SJCRH30 (cell line): ENCODE results near the gene IL20RB. TPM values are rescaled to one million over a fixed set of nuclear protein-coding genes. Genes with fewer than 3 reads are reported as not detected.
A peak's percentile ranks its signal among the peaks of the same experiment; 100 is the strongest.
"Not testable (repeated sequence)": the region's sequence is repeated elsewhere in the genome, so short reads cannot be mapped to it uniquely, and the experiment has no call there.

Experiments used
- DNase-seq, 2 experiments: peaks; one replicate each; pipeline ENCODE4 v3.0.0-alpha.2; 2015 to 2020
- H3K27ac ChIP-seq: fragments of 250-450 bp; sonication (Bioruptor Pico); 2 replicates; pipeline ENCODE4 v1.5.1; 2020; ENCODE audit warnings: mild to moderate bottlenecking, moderate library complexity
- H3K27me3 ChIP-seq: fragments of 250-450 bp; sonication (Bioruptor Pico); 2 replicates; pipeline ENCODE4 v1.5.1; 2020; ENCODE audit warnings: mild to moderate bottlenecking, moderate library complexity
- H3K36me3 ChIP-seq: fragments of 250-450 bp; sonication (Bioruptor Pico); 2 replicates; pipeline ENCODE4 v1.5.1; 2020; ENCODE audit warnings: mild to moderate bottlenecking, moderate library complexity
- H3K4me1 ChIP-seq: fragments of 250-450 bp; sonication (Bioruptor Pico); 2 replicates; pipeline ENCODE4 v1.5.1; 2020; ENCODE audit warnings: mild to moderate bottlenecking, moderate library complexity
- H3K4me3 ChIP-seq: fragments of 250-450 bp; sonication (Bioruptor Pico); 2 replicates; pipeline ENCODE4 v1.5.1; 2020; ENCODE audit warnings: mild to moderate bottlenecking, moderate library complexity
- H3K9me3 ChIP-seq: fragments of 250-450 bp; sonication (Bioruptor Pico); replicated peaks from 2 replicates; pipeline ENCODE4 v1.5.1; 2020; ENCODE audit warnings: mild to moderate bottlenecking, moderate library complexity
- total RNA-seq: library from RNA; depleted of rRNA; stranded (reverse); fragments of >200 nt; shearing (Covaris generic); gene quantifications from 2 replicates; pipeline ENCODE4 v1.2.3, GENCODE V29; 2014

Gene IL20RB
- total RNA-seq, 1 experiment from 2014 or later: 1.0 TPM

GRCh38 chr3:136984837-136985236 is 27.1 kb downstream of the IL20RB start:
- H3K27ac ChIP-seq: peak overlapping the region; percentile 36; the same call in 1 of the 2 replicates
- H3K36me3 ChIP-seq: 0 out of 2 replicates have a peak, but pooled peaks cover 3% of the 10 kb centered on the region
- H3K27me3 ChIP-seq: no peaks in the 10 kb centered on the region
- H3K9me3 ChIP-seq: peaks cover 3% of the 10 kb centered on the region; the same call in 1 of the 2 replicates
- no peak overlapping the region for H3K4me3 ChIP-seq
- DNase-seq: peak; percentile 86 to 87
- H3K4me1 ChIP-seq: peaks cover 7% of the 10 kb centered on the region

GRCh38 chr3:136987398-136987980 is 29.7 kb downstream of the IL20RB start:
- not testable (repeated sequence) for H3K9me3 ChIP-seq, H3K4me1 ChIP-seq, H3K27me3 ChIP-seq, H3K27ac ChIP-seq, H3K36me3 ChIP-seq, H3K4me3 ChIP-seq, DNase-seq

- peaks cover 7% of the 10 kb centered on the region for H3K4me1 ChIP-seq
- peaks cover 3% of the 10 kb centered on the region; the same call in 1 of the 2 replicates for H3K9me3 ChIP-seq
- no peaks in the 10 kb centered on the region for H3K27me3 ChIP-seq
- no peak overlapping the region for H3K4me3 ChIP-seq
- no peak overlapping the region for H3K27ac ChIP-seq
- DNase-seq: no peak
- no peaks in the 10 kb centered on the region for H3K36me3 ChIP-seq
Measured at GRCh38 chr3:136988651-136989050, 30.9 kb downstream of the IL20RB start.

GRCh38 chr3:136989781-136990524 is 32.2 kb downstream of the IL20RB start:
- H3K36me3 ChIP-seq: no peaks in the 10 kb centered on the region
- no peaks in the 10 kb centered on the region; the same call in 1 of the 2 replicates for H3K4me1 ChIP-seq
- H3K9me3 ChIP-seq: peaks cover 3% of the 10 kb centered on the region; the same call in 1 of the 2 replicates
- no peaks in the 10 kb centered on the region for H3K27me3 ChIP-seq
- no peak overlapping the region for H3K27ac ChIP-seq
- H3K4me3 ChIP-seq: no peak overlapping the region
- no peak for DNase-seq

- DNase-seq: no peak
- Histone ChIP-seq H3K4me3 (no peak overlapping the region), H3K4me1 (no peaks in the 10 kb centered on the region; the same call in 1 of the 2 replicates), H3K27ac (no peak overlapping the region), H3K27me3 (no peaks in the 10 kb centered on the region), H3K9me3 (peaks cover 3% of the 10 kb centered on the region; the same call in 1 of the 2 replicates), H3K36me3 (no peaks in the 10 kb centered on the region)
Measured at GRCh38 chr3:136990826-136991225, 33.0 kb downstream of the IL20RB start.

- Histone ChIP-seq H3K27me3 (no peaks in the 10 kb centered on the region), H3K4me1 (no peaks in the 10 kb centered on the region), H3K27ac (no peak overlapping the region), H3K4me3 (no peak overlapping the region), H3K9me3 (no peaks in the 10 kb centered on the region; the same call in 1 of the 2 replicates), H3K36me3 (no peaks in the 10 kb centered on the region)
- peak; percentile 13 to 39 for DNase-seq
Measured at GRCh38 chr3:136992115-136992514, 34.3 kb downstream of the IL20RB start.

- no peak for DNase-seq
- Histone ChIP-seq H3K4me3 (no peak overlapping the region), H3K27me3 (no peaks in the 10 kb centered on the region), H3K36me3 (no peaks in the 10 kb centered on the region), H3K27ac (no peak overlapping the region), H3K9me3 (no peaks in the 10 kb centered on the region), H3K4me1 (no peaks in the 10 kb centered on the region)
Measured at GRCh38 chr3:136994772-136995516, 37.2 kb downstream of the IL20RB start.

GRCh38 chr3:136995652-136996051 is 37.9 kb downstream of the IL20RB start:
- no peak for DNase-seq
- no peaks in the 10 kb centered on the region for H3K27me3 ChIP-seq
- no peaks in the 10 kb centered on the region for H3K4me1 ChIP-seq
- H3K4me3 ChIP-seq: no peak overlapping the region
- H3K27ac ChIP-seq: no peak overlapping the region
- no peaks in the 10 kb centered on the region for H3K9me3 ChIP-seq
- H3K36me3 ChIP-seq: no peaks in the 10 kb centered on the region

GRCh38 chr3:137000039-137000438 is 42.3 kb downstream of the IL20RB start:
- H3K9me3 ChIP-seq: no peaks in the 10 kb centered on the region
- no peak for DNase-seq
- no peaks in the 10 kb centered on the region for H3K36me3 ChIP-seq
- H3K4me3 ChIP-seq: no peak overlapping the region
- no peak overlapping the region for H3K27ac ChIP-seq
- no peaks in the 10 kb centered on the region for H3K27me3 ChIP-seq
- H3K4me1 ChIP-seq: no peaks in the 10 kb centered on the region

- H3K36me3 ChIP-seq, H3K4me1 ChIP-seq, H3K9me3 ChIP-seq, H3K27ac ChIP-seq, H3K4me3 ChIP-seq, DNase-seq, H3K27me3 ChIP-seq: not testable (repeated sequence)
Measured at GRCh38 chr3:137007376-137007775, 49.6 kb downstream of the IL20RB start.

- no peak overlapping the region for H3K27ac ChIP-seq
- no peaks in the 10 kb centered on the region for H3K36me3 ChIP-seq
- no peaks in the 10 kb centered on the region for H3K9me3 ChIP-seq
- no peaks in the 10 kb centered on the region for H3K27me3 ChIP-seq
- DNase-seq: no peak
- H3K4me1 ChIP-seq: no peaks in the 10 kb centered on the region
- no peak overlapping the region for H3K4me3 ChIP-seq
Measured at GRCh38 chr3:137008131-137008530, 50.3 kb downstream of the IL20RB start.

GRCh38 chr3:137008976-137009375 is 51.2 kb downstream of the IL20RB start:
- Histone ChIP-seq H3K4me3 (no peak overlapping the region), H3K27me3 (no peaks in the 10 kb centered on the region), H3K36me3 (no peaks in the 10 kb centered on the region), H3K9me3 (no peaks in the 10 kb centered on the region), H3K4me1 (no peaks in the 10 kb centered on the region), H3K27ac (no peak overlapping the region)
- no peak for DNase-seq

- no peaks in the 10 kb centered on the region for H3K27me3 ChIP-seq
- H3K4me1 ChIP-seq: no peaks in the 10 kb centered on the region; the same call in 1 of the 2 replicates
- no peak overlapping the region for H3K27ac ChIP-seq
- no peak for DNase-seq
- H3K36me3 ChIP-seq: no peaks in the 10 kb centered on the region
- no peaks in the 10 kb centered on the region for H3K9me3 ChIP-seq
- no peak overlapping the region for H3K4me3 ChIP-seq
Measured at GRCh38 chr3:137010137-137010536, 52.4 kb downstream of the IL20RB start.

GRCh38 chr3:137011153-137011552 is 53.4 kb downstream of the IL20RB start:
- no peak overlapping the region for H3K4me3 ChIP-seq
- no peaks in the 10 kb centered on the region for H3K27me3 ChIP-seq
- H3K9me3 ChIP-seq: no peaks in the 10 kb centered on the region
- DNase-seq: no peak
- no peaks in the 10 kb centered on the region for H3K36me3 ChIP-seq
- H3K27ac ChIP-seq: no peak overlapping the region
- H3K4me1 ChIP-seq: no peaks in the 10 kb centered on the region; the same call in 1 of the 2 replicates

- Histone ChIP-seq H3K4me3 (no peak overlapping the region), H3K36me3 (no peaks in the 10 kb centered on the region), H3K27ac (no peak overlapping the region), H3K4me1 (no peaks in the 10 kb centered on the region; the same call in 1 of the 2 replicates), H3K9me3 (no peaks in the 10 kb centered on the region), H3K27me3 (no peaks in the 10 kb centered on the region)
- peak; percentile 16 to 26 for DNase-seq
Measured at GRCh38 chr3:137012097-137012501, 54.3 kb downstream of the IL20RB start.
